NCI-H1092 (cell line): ENCODE measurements around the gene NCAM2.
"Not testable (repeated sequence)": the region's sequence is repeated elsewhere in the genome, so short reads cannot be mapped to it uniquely, and the experiment has no call there.

ENCODE experiments used
- DNase-seq: peaks from one replicate; lab custom pipeline; 2025; lab: John Stamatoyannopoulos, UW

Gene NCAM2

GRCh38 chr21:21309510-21309909 is 311.3 kb downstream of the NCAM2 start:
- DNase-seq, result no peak

- DNase-seq, result no peak
Observed at GRCh38 chr21:21324297-21324696, 326.1 kb downstream of the NCAM2 start.

- DNase-seq, result no peak
Observed at GRCh38 chr21:21332492-21332891, 334.3 kb downstream of the NCAM2 start.

- DNase-seq, result no peak
Observed at GRCh38 chr21:21341041-21341440, 342.8 kb downstream of the NCAM2 start.

- DNase-seq, result no peak
Observed at GRCh38 chr21:21345296-21345695, 347.1 kb downstream of the NCAM2 start.

GRCh38 chr21:21345872-21346271 is 347.7 kb downstream of the NCAM2 start:
- DNase-seq, result no peak

GRCh38 chr21:21366277-21366676 is 368.1 kb downstream of the NCAM2 start:
- DNase-seq, result no peak

- no peak for DNase-seq
Observed at GRCh38 chr21:21367583-21367982, 369.4 kb downstream of the NCAM2 start.

- no peak for DNase-seq
Observed at GRCh38 chr21:21373969-21374368, 375.8 kb downstream of the NCAM2 start.

GRCh38 chr21:21383126-21383525 is 384.9 kb downstream of the NCAM2 start:
- DNase-seq, result no peak

GRCh38 chr21:21384977-21385376 is 386.8 kb downstream of the NCAM2 start:
- no peak for DNase-seq

- no peak for DNase-seq
Observed at GRCh38 chr21:21385404-21385803, 387.2 kb downstream of the NCAM2 start.

- peak; percentile 36 for DNase-seq
Observed at GRCh38 chr21:21387916-21388315, 389.7 kb downstream of the NCAM2 start.

GRCh38 chr21:21394064-21394463 is 395.9 kb downstream of the NCAM2 start:
- DNase-seq, result no peak

- DNase-seq, result no peak
Observed at GRCh38 chr21:21396424-21396823, 398.2 kb downstream of the NCAM2 start.

- no peak for DNase-seq
Observed at GRCh38 chr21:21397464-21397863, 399.3 kb downstream of the NCAM2 start.

- no peak for DNase-seq
Observed at GRCh38 chr21:21401444-21401843, 403.2 kb downstream of the NCAM2 start.

GRCh38 chr21:21402187-21402586 is 404.0 kb downstream of the NCAM2 start:
- not testable (repeated sequence) for DNase-seq

GRCh38 chr21:21404261-21404660 is 406.1 kb downstream of the NCAM2 start:
- DNase-seq, result not testable (repeated sequence)

- no peak for DNase-seq
Observed at GRCh38 chr21:21406921-21407320, 408.7 kb downstream of the NCAM2 start.

GRCh38 chr21:21412096-21412495 is 413.9 kb downstream of the NCAM2 start:
- no peak for DNase-seq

GRCh38 chr21:21415741-21416140 is 417.5 kb downstream of the NCAM2 start:
- no peak for DNase-seq

- DNase-seq, result no peak
Observed at GRCh38 chr21:21434944-21435343, 436.7 kb downstream of the NCAM2 start.

- DNase-seq, result no peak
Observed at GRCh38 chr21:21436012-21436534, 437.9 kb downstream of the NCAM2 start.

- DNase-seq, result no peak
Observed at GRCh38 chr21:21439761-21440160, 441.6 kb downstream of the NCAM2 start.
